Activated T-helper 2 cell treated with anti-CD3 and anti-CD28 coated beads, Interferon-gamma antibody, Interleukin-2, Interleukin-4, amounts not matched to agents 10 μg/mL and 5 μg/mL and 100 μg/mL, durations not matched to agents 14 hours and 24 hours and 36 hours (primary cell): Measurements from ENCODE around the gene MAGIX. TPM values are rescaled to one million over a fixed set of nuclear protein-coding genes. Genes with fewer than 3 reads are reported as not detected.
"Not testable (repeated sequence)": the region's sequence is repeated elsewhere in the genome, so short reads cannot be mapped to it uniquely, and the experiment has no call there.

Experiments used
- DNase-seq: peaks from one replicate; pipeline ENCODE4 v3.0.0; 2021; ENCODE audit warnings: low spot score
- H3K27ac Mint-ChIP-seq: one replicate; pipeline ENCODE4 v1.8.0; 2021; ENCODE audit warnings: mixed read lengths
- H3K27me3 Mint-ChIP-seq: one replicate; pipeline ENCODE4 v1.8.0; 2021; ENCODE audit warnings: low read depth, mixed read lengths
- H3K36me3 Mint-ChIP-seq: one replicate; pipeline ENCODE4 v1.8.0; 2021; ENCODE audit warnings: low read depth, mixed read lengths
- H3K4me1 Mint-ChIP-seq: one replicate; pipeline ENCODE4 v1.8.0; 2021; ENCODE audit warnings: low read depth, mixed read lengths
- H3K4me3 Mint-ChIP-seq: one replicate; pipeline ENCODE4 v1.8.0; 2021; ENCODE audit warnings: low read depth, mild to moderate bottlenecking, moderate library complexity, mixed read lengths
- H3K9me3 Mint-ChIP-seq: one replicate; pipeline ENCODE4 v1.8.0; 2021; ENCODE audit warnings: mixed read lengths
- intact Hi-C: fragments of 100-400 bp; cut with micrococcal nuclease; formaldehyde crosslinking; loops from one replicate; pipeline ENCODE4 v1.15.1; 2023
- total RNA-seq: library from RNA; stranded (reverse); gene quantifications from 2 replicates; pipeline ENCODE4 v1.2.3, GENCODE V29; 2022

Gene MAGIX
- total RNA-seq, 1 donor from 2014 or later, result 1.6 TPM

DNA sequence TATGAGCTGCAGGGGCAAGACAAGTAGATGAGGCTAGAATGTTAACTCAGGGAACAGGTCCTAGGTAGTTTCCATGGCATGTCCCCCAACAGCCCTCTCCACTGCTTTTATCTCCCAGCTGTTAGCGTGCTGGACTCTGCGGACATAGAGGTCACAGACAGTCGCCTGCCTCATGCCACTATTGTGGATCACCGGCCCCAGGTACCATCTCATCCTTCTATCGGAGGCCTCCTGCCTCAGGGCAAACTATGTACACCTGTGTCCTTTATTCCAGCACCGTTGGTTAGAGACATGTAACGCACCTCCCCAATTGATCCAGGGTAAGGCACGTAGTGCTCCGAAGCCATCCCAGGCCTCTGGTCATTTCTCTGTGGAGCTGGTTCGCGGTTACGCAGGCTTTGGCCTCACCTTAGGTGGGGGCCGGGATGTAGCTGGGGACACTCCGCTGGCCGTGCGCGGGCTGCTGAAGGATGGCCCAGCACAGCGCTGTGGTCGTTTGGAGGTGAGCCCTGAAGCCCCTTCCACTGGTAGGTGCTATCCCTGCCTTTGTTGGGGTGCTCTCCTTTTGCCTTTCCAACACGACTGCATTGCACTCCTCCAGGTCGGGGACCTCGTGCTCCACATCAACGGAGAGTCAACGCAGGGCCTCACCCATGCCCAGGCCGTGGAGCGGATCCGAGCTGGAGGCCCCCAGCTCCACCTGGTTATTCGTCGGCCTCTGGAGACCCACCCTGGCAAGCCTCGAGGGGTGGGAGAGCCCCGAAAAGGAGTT, 2.2 kb downstream of the MAGIX start:
- Mint-ChIP-seq H3K27me3 (no peaks in the 10 kb centered on the region), H3K4me1 (peaks cover 24% of the 10 kb centered on the region)
- intact Hi-C loops, result loop anchor here (10.0 kb wide), 2 partner anchors 60 to 360 kb away; partner anchors contain the start of gene HDAC6

DNA sequence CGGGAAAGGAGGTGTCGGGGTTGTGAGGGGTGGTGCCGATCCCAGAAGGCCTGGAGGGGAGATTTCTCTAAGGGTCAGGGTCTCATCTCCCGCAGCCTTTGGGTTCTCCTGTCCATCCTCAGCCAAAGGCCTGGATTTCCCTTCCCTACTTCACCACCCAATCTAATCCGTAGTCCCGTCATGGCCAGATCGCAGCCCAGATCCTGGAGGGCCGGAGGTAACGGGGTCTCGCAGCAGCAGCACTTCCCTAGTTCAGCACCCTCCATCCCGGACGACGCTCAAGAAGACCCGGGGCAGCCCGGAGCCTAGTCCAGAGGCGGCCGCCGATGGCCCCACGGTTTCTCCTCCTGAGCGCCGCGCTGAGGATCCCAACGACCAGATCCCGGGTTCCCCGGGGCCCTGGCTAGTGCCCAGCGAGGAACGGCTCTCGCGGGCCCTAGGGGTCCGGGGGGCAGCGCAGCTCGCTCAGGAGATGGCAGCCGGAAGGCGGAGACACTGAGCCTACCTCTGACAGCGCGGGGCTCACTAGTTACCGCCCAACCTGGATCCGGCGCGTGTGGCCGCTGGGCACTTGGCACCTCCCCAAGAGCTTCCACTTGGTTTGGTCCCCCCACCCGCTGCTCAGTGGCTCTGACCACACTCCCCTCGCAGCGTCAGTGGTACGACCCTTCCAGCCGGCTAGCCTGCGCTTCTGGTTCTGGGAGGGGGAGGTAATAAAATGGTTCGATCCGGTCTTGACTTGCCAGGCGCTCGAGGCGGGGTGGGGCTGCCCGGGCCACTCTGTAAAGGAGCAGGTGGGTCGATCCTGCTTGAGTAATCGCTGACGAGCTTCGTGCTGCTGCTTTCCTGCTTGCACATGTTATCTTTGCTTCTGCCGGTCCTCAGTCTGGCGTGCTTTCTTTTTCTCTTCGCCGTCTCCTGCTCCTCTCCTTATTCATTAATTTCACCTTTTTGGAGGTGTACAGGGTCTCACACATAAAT, 3.6 kb downstream of the MAGIX start:
- H3K36me3 Mint-ChIP-seq, result no peaks in the 10 kb centered on the region
- H3K4me1 Mint-ChIP-seq, result peaks cover 24% of the 10 kb centered on the region
- H3K4me3 Mint-ChIP-seq, result peak overlapping the region; percentile 83
- intact Hi-C loops, result loop anchor here (10.0 kb wide), 2 partner anchors 61 to 361 kb away; partner anchors contain the start of gene HDAC6
- H3K9me3 Mint-ChIP-seq, result no peaks in the 10 kb centered on the region
- peak overlapping the region; percentile 95 for H3K27ac Mint-ChIP-seq
- peak; percentile 65 for DNase-seq
- no peaks in the 10 kb centered on the region for H3K27me3 Mint-ChIP-seq

More for the DNA sequence above, 2.2 kb downstream of the MAGIX start:
- no peaks in the 10 kb centered on the region for H3K36me3 Mint-ChIP-seq
- DNase-seq, result no peak
- peak overlapping the region; percentile 76 for H3K4me3 Mint-ChIP-seq
- no peak overlapping the region for H3K27ac Mint-ChIP-seq
- no peaks in the 10 kb centered on the region for H3K9me3 Mint-ChIP-seq

DNA sequence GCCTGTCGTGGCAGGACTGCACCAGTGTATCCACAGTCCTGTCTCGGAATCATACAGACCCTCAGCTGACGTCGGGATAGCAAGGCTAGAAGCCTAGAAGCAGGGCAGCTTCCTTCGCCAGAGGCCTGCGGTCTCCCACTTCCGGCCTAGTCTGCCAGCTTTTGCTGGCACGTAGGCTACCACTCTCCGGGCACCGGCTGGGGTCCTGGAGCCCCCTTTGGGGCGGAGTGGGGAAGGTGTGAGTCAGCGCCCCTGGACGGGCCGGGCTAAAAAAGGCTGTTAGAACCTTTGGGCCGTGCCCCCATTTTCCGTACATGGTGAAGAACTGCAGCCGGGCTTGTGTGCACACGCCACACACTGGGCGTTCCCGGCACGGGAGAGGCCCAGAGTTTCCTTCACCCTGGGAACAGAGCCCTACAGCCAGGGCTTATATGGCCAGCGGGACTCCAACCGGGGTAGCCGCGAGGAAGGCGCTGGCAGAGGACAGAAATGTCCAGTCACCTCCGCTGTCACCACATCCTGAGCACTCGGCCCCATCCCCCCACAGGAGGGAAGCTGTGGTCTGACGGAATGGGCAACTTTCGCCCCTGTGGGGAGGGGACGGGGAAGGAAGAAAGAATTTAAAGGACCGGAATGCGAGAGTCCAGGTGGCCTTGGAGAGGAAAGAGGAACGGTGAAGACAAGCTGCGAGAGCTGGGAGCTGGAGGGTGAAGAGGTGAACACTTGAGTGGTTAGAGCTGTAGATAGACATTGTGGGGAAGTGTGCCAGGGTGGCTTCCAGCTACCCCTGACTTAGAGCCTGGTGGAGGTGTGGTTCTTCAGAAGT, 4.6 kb downstream of the MAGIX start:
- H3K4me1 Mint-ChIP-seq, result peaks cover 24% of the 10 kb centered on the region
- intact Hi-C loops, result loop anchor here (10.0 kb wide), 2 partner anchors 62 to 362 kb away; partner anchors contain the start of gene HDAC6
- peak overlapping the region; percentile 95 for H3K27ac Mint-ChIP-seq
- no peaks in the 10 kb centered on the region for H3K27me3 Mint-ChIP-seq
- no peaks in the 10 kb centered on the region for H3K9me3 Mint-ChIP-seq
- H3K36me3 Mint-ChIP-seq, result no peaks in the 10 kb centered on the region
- DNase-seq, result peak; percentile 49
- peak overlapping the region; percentile 83 for H3K4me3 Mint-ChIP-seq

DNA sequence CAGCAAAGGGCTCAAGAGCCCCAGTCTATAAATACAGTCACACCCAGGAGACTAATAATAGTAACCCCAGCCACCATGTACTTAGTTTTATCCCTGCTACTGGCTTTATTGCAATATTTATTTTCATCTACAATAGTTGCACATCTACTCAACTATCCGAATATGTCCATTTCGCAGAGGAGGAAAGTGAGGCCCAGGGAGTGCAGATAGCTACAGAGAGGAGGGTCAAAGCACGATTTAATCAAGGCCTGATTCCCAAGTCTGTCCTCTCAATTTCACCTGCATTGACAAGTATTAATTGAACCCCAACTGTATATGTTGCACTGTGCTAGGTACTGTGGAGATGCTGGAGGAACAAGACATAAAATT, 5.2 kb downstream of the MAGIX start:
- peaks cover 26% of the 10 kb centered on the region for H3K4me1 Mint-ChIP-seq
- no peaks in the 10 kb centered on the region for H3K9me3 Mint-ChIP-seq
- intact Hi-C loops, result loop anchor here (10.0 kb wide), 2 partner anchors 63 to 363 kb away; partner anchors contain the start of gene HDAC6
- H3K36me3 Mint-ChIP-seq, result peaks cover 2% of the 10 kb centered on the region
- H3K27me3 Mint-ChIP-seq, result no peaks in the 10 kb centered on the region
- peak overlapping the region; percentile 95 for H3K27ac Mint-ChIP-seq
- no peak for DNase-seq
- H3K4me3 Mint-ChIP-seq, result peak overlapping the region; percentile 83

DNA sequence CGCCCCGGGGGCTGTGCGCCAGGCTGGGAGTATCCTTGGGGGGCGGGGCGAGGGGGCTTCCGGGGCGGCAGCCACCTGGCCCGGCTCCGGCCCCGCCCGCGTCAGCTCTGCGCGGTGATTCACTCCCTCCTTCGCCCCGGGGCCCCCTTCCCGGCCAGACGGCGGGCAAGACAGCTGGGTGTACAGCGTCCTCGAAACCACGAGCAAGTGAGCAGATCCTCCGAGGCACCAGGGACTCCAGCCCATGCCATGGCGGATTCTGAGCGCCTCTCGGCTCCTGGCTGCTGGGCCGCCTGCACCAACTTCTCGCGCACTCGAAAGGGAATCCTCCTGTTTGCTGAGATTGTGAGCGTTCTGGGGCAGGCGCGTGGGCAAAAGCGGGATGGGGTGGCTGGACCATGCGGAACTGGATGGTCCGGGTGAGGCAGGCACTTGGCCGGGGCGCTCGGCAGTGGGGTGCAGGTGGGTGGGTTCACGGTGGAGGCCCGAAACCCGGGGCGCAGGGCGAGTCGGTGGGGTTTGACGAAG, 9.3 kb downstream of the MAGIX start, which contains the start of gene PLP2:
Gene PLP2, plus strand, starts transcription at position 147 of the 528 bp plus-strand sequence. Its CDS starts 103 bp downstream, at position 250.
- peak; percentile 54 for DNase-seq
- intact Hi-C loops, result loop anchor here (2.0 kb wide), 1 partner anchor 15 kb away; the partner anchor contains the start of gene PRICKLE3
- Mint-ChIP-seq H3K27me3 (no peaks in the 10 kb centered on the region), H3K27ac (peak within 1 kb of the TSS; percentile 84), H3K36me3 (peaks cover 35% of the 10 kb centered on the region), H3K9me3 (no peaks in the 10 kb centered on the region), H3K4me3 (peak within 1 kb of the TSS; percentile 86), H3K4me1 (peaks cover 23% of the 10 kb centered on the region)

DNA sequence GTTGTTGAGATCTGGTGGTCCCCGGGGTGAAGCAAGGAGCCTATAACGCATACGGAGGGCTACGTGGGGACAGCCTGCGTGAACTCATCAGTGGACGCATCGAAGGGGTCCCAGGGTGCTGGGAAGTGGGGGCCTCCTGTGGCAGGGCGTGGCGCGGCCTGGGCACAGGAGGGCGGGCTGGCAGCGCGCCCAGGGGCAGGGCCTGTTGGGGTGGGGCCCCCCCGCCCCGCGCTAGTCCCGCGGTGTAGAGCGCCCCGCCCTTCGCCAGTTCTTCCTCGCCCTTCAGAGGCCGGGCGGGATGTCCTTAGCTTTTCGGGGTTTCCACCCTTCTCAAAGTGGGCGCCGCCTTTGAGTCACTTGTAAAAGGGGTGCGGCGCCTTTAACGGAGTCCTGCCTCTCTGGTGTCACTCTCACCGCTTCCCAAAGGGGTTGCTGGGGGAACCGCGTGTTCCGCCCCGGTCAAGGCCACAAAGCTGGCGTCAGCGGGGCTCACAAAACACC, 9.8 kb downstream of the MAGIX start:
- Mint-ChIP-seq H3K9me3 (no peaks in the 10 kb centered on the region), H3K27me3 (no peaks in the 10 kb centered on the region), H3K36me3 (peaks cover 37% of the 10 kb centered on the region), H3K4me1 (peaks cover 20% of the 10 kb centered on the region), H3K27ac (peak overlapping the region; percentile 84), H3K4me3 (peak overlapping the region; percentile 86)
- DNase-seq, result peak; percentile 69
- intact Hi-C loops, result loop anchor here (2.0 kb wide), 1 partner anchor 14 kb away; the partner anchor contains the start of gene PRICKLE3

DNA sequence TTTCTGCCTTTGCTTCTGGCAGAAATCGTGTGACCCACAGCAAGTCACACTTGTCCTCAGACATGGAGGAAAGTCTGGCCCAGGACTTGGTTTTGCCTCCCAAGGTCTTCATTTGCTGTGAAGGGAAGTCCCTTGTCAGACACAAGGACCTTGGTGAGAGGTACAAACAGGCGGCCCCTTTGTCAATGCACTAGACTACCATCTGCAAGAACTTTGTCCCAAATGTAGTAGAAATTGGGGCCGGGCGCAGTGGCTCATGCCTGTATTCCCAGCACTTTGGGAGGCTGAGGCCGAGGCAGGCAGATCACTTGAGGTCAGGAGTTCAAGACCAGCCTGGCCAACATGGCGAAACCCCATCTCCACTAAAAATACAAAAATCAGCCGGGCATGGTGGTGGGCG, 11.0 kb downstream of the MAGIX start:
- intact Hi-C loops, result loop anchor here (2.0 kb wide), 1 partner anchor 13 kb away; the partner anchor contains the start of gene PRICKLE3
- peaks cover 13% of the 10 kb centered on the region for H3K4me1 Mint-ChIP-seq
- H3K27me3 Mint-ChIP-seq, H3K27ac Mint-ChIP-seq, DNase-seq, H3K9me3 Mint-ChIP-seq: not testable (repeated sequence)
- peaks cover 42% of the 10 kb centered on the region for H3K36me3 Mint-ChIP-seq
- H3K4me3 Mint-ChIP-seq, result peak overlapping the region; percentile 86

DNA sequence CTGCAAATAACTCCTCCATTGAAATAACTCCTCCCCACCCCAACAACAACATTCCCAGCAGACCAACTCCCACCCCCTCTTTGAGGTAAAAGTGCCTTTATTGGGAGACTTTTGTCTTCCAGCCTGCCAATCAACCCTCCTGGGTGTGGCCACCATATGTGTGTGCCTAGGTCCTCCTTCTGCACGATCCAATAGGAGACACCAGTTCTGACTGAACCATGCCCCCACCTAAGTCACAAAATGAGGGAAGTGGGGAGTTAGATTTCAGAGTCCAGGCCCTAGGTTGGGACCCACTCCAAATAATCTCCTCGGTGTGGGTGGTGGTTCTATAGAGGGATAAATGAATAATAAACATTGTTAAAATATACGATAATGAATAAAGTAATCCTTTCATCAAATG, 12.2 kb downstream of the MAGIX start:
- H3K27me3 Mint-ChIP-seq, result no peaks in the 10 kb centered on the region
- no peak for DNase-seq
- H3K4me3 Mint-ChIP-seq, result no peak overlapping the region
- H3K27ac Mint-ChIP-seq, result no peak overlapping the region
- H3K36me3 Mint-ChIP-seq, result peaks cover 51% of the 10 kb centered on the region
- H3K9me3 Mint-ChIP-seq, result no peaks in the 10 kb centered on the region
- intact Hi-C loops, result no loop called here
- peaks cover 13% of the 10 kb centered on the region for H3K4me1 Mint-ChIP-seq

DNA sequence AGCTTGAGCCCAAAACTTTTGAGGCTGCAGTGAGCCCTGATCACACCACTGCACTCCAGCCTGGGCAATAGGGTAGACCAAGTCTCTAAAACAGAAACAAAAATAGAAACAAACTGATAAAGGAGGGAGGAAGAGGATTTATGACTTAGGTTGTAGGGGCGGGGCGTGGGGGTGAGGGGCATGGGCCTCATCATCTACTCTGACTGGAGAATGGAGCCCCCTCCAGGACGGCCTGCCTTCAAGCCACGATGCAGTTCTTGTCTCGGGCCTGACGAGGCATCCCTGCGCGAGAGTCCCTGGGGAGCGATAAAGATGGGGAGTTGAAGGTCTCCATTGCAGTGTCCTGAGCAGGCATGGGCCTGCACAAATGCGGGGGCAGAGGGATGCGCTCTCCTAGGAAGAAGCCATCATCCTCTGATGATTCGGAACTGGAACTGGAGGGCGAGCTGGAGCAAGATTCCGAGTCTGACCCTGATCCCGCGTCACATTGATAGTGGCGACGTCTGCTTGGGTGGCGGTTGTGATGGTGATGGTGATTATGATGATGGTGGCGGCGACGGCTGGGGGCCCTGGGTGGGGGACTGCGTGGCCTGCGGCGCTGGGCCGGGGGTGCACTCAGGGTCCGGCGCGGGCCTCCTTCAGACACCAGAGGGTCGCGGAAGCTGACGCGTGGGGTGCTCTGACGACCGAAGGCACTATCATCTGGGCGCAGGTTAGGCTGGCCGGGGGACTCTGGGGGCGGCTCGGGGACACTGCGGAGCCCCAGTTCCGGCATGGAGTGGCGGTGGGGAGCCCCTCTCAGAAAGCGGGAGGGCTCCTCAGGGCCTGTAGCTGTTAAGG, 13.1 kb downstream of the MAGIX start:
- H3K9me3 Mint-ChIP-seq, result no peaks in the 10 kb centered on the region
- no peak overlapping the region for H3K27ac Mint-ChIP-seq
- H3K4me1 Mint-ChIP-seq, result peaks cover 13% of the 10 kb centered on the region
- no peak for DNase-seq
- peaks cover 57% of the 10 kb centered on the region for H3K36me3 Mint-ChIP-seq
- intact Hi-C loops, result no loop called here
- H3K27me3 Mint-ChIP-seq, result no peaks in the 10 kb centered on the region
- no peak overlapping the region for H3K4me3 Mint-ChIP-seq

DNA sequence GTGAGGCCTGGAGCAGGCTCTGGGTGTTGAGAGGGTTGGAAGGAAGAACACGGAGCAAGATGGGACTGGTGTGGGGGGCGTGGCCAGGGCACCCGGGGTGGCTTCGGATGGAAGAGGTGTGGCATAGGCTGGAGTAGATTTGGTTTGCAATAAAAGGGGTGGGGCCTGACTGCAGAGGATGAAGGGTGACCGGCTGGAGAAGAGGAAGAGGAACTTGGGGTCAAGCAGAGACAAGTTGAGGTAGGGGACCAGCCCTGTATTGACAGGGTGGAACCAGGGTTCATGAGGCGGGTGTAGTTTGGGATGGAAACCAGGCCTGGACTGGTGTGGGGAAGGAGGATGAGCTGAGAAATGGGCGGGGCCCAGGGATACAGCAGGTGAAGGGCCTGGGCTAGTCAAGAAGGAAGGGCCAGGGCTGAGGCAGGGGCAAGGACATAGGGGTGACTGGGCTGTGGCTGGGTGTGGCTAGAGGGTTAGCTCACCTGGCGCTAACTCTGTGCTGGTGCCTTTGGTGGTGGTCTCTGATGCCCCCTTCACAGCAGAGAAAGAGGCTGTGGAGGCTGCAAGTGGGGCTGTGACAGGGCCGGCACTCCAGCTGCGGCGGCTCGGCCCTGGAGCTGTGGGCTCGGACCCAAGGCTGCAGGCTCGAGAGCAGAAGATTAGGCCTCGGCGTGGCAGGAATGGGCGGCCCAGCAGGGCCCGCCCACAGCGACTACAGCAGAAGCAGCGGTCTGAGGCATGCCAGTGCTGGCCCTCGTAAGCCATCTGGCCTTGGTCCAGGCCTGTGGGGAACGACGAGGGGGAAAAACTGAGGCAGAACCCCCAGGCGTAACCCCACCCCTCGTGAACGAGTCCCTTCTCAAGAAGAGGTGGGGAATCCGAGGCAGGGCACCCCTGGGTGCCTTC, 14.1 kb downstream of the MAGIX start:
- Mint-ChIP-seq H3K4me1 (peaks cover 13% of the 10 kb centered on the region), H3K27ac (no peak overlapping the region), H3K36me3 (peaks cover 63% of the 10 kb centered on the region), H3K9me3 (no peaks in the 10 kb centered on the region), H3K27me3 (no peaks in the 10 kb centered on the region), H3K4me3 (no peak overlapping the region)
- intact Hi-C loops, result no loop called here
- no peak for DNase-seq
